GM12878 (cell line): ENCODE data around the gene PDE7B. TPM values are rescaled to one million over a fixed set of nuclear protein-coding genes. Genes with fewer than 3 reads are reported as not detected.

ENCODE experiments used
- ATAC-seq: fragments of 200-7000 bp; cut with Tn5 transposase; 3 replicates; pipeline ENCODE4 v1.9.1; 2020; ENCODE audit warnings: mild to moderate bottlenecking, moderate library complexity
- BruUV-seq: library from RNA; stranded (reverse); fragments of 400-500 nt; replicated peaks from 2 replicates; lab custom pipeline; 2021; lab: Mats Ljungman, UMichigan
- CTCF ChIA-PET: fragments of 300-600 bp; sonication (Branson Sonifier 250); formaldehyde crosslinking; extraction: SDS; loops from one replicate; lab custom pipeline; 2021; ENCODE audit warnings: inconsistent platforms; lab: Yijun Ruan, JAX
- POLR2A ChIA-PET: fragments of 350-600 bp; formaldehyde crosslinking; extraction: SDS; loops from one replicate; lab custom pipeline; 2021; ENCODE audit warnings: inconsistent platforms; lab: Charles Lee
- RAD21 ChIA-PET: fragments of 300-600 bp; sonication (Branson Sonifier 250); formaldehyde crosslinking; loops from one replicate; lab custom pipeline; 2023; ENCODE audit warnings: antibody characterized with exemption; ENCODE audit not compliant: unreplicated experiment; lab: Charles Lee
- SMC1A ChIA-PET: fragments of 300-600 bp; sonication (Branson Sonifier 250); formaldehyde crosslinking; loops from one replicate; lab custom pipeline; 2023; ENCODE audit not compliant: unreplicated experiment, uncharacterized antibody; lab: Charles Lee
- DNase-seq: peaks from one replicate; pipeline ENCODE4 v3.0.0-alpha.2; 2011; ENCODE audit warnings: low read depth, low spot score
- FAIRE-seq: peaks from 3 replicates; lab custom pipeline; 2011; peaks lifted over from hg19 to GRCh38; lab: Jason Lieb, UNC
- H2AFZ ChIP-seq: 2 replicates; pipeline ENCODE4 v1.6.0; 2011; ENCODE audit warnings: low read depth, low read length, control low read depth; ENCODE audit not compliant: control insufficient read depth
- H3K27ac ChIP-seq: 2 replicates; pipeline ENCODE4 v1.5.1; 2011; ENCODE audit warnings: control low read depth; ENCODE audit not compliant: control insufficient read depth, insufficient read depth
- H3K27me3 ChIP-seq, 2 experiments: replicated peaks in 1 of 2; 2 replicates each; pipeline versions ENCODE4 v1.6.0 to v1.6.1; 2011; ENCODE audit warnings: low read length in 1 of 2; ENCODE audit not compliant: control insufficient read depth in 2 of 2, insufficient read depth in 2 of 2
- H3K36me3 ChIP-seq, 2 experiments: 2 replicates each; pipeline ENCODE4 v1.5.1; 2011; ENCODE audit warnings: low read length in 1 of 2; ENCODE audit not compliant: control insufficient read depth in 2 of 2, insufficient read depth in 2 of 2
- H3K4me1 ChIP-seq: 2 replicates; pipeline ENCODE4 v1.6.1; 2011; ENCODE audit warnings: mild to moderate bottlenecking, low read length, moderate library complexity, mixed read lengths; ENCODE audit not compliant: control insufficient read depth, insufficient read depth
- H3K4me2 ChIP-seq: 2 replicates; pipeline ENCODE4 v1.6.0; 2011; ENCODE audit warnings: control low read depth; ENCODE audit not compliant: control insufficient read depth, insufficient read depth
- H3K4me3 ChIP-seq: fragments of 200-600 bp; sonication (generic); 2 replicates; pipeline ENCODE4 v1.5.1; 2016
- H3K79me2 ChIP-seq: 2 replicates; pipeline ENCODE4 v1.6.0; 2011; ENCODE audit warnings: low read length; ENCODE audit not compliant: control insufficient read depth, insufficient read depth
- H3K9ac ChIP-seq: 2 replicates; pipeline ENCODE4 v1.8.0; 2011; ENCODE audit warnings: low read length, control low read depth, mixed read lengths; ENCODE audit not compliant: control insufficient read depth, insufficient read depth
- H3K9me3 ChIP-seq: replicated peaks from 3 replicates; pipeline ENCODE4 v1.5.1; 2011; ENCODE audit warnings: mild to moderate bottlenecking, low read length; ENCODE audit not compliant: control insufficient read depth, insufficient read depth
- H4K20me1 ChIP-seq: 2 replicates; pipeline ENCODE4 v1.6.0; 2011; ENCODE audit not compliant: control insufficient read depth, insufficient read depth
- BMI1 ChIP-seq: fragments of 450-650 bp; IDR thresholded peaks from 2 replicates; pipeline ENCODE4 v1.6.1; 2016; ENCODE audit warnings: mild to moderate bottlenecking, moderate library complexity, borderline replicate concordance
- CHD2 ChIP-seq: IDR thresholded peaks from 2 replicates; pipeline ENCODE4 v1.6.1; 2011; ENCODE audit warnings: low read depth, low read length, improper control_type of control experiment, borderline replicate concordance
- CREM ChIP-seq: IDR thresholded peaks from 2 replicates; pipeline ENCODE4 v1.6.1; 2014; ENCODE audit warnings: antibody characterized with exemption, low read depth
- E2F8 ChIP-seq: fragments of 450-650 bp; IDR thresholded peaks from 2 replicates; pipeline ENCODE4 v1.6.1; 2018; ENCODE audit warnings: mild to moderate bottlenecking, low read depth, moderate library complexity; ENCODE audit not compliant: partially characterized antibody
- FOS ChIP-seq: IDR thresholded peaks from 3 replicates; pipeline ENCODE4 v1.6.1; 2011; ENCODE audit warnings: borderline replicate concordance; ENCODE audit not compliant: insufficient read length; ENCODE audit errors: extremely low read depth
- FOXK2 ChIP-seq: fragments of 450-650 bp; IDR thresholded peaks from 2 replicates; pipeline ENCODE4 v1.6.1; 2017; ENCODE audit warnings: mild to moderate bottlenecking, moderate library complexity
- NFXL1 ChIP-seq: fragments of 450-650 bp; IDR thresholded peaks from 2 replicates; pipeline ENCODE4 v1.6.1; 2017; ENCODE audit warnings: antibody characterized with exemption, mild to moderate bottlenecking, borderline replicate concordance
- WRNIP1 ChIP-seq: IDR thresholded peaks from 2 replicates; pipeline ENCODE4 v1.6.1; 2011; ENCODE audit warnings: low read depth, low read length, improper control_type of control experiment, borderline replicate concordance
- ZBED1 ChIP-seq: IDR thresholded peaks from 2 replicates; pipeline ENCODE4 v1.6.1; 2016; ENCODE audit warnings: borderline replicate concordance
- WGBS: methylation state at CpG from one replicate; pipeline ENCODE4 v1.1.6; 2016; ENCODE audit warnings: low lambda C conversion rate; ENCODE audit not compliant: insufficient replicate concordance, insufficient coverage; ENCODE audit errors: missing lambda C conversion rate; 5-methylcytosine and 5-hydroxymethylcytosine counted together
- in situ Hi-C: fragments of 300-500 bp; cut with MboI; formaldehyde crosslinking; loops from 9 replicates; pipeline ENCODE4 v1.14.3; 2018; ENCODE audit warnings: mixed read lengths
- intact Hi-C: fragments of 100-400 bp; cut with micrococcal nuclease; formaldehyde crosslinking; loops from one replicate; pipeline ENCODE4 v1.14.2; 2022; ENCODE audit not compliant: unreplicated experiment
- polyA plus RNA-seq, 11 experiments: library from polyadenylated mRNA; depleted of rRNA in 4 of 11; unstranded in 6 of 11; stranded (reverse) in 5 of 11; fragments of >200 nt; fragmentation: Nextera tagmentation in 4 of 11; fragmentation: Illumina TruSeq in 1 of 11; extraction: Ambion mirVana in 4 of 11; extraction: Trizol in 1 of 11; gene quantifications; 1 replicate in 1 of 11; 2 replicates in 10 of 11; pipeline versions ENCODE4 v1.2.1 to v1.2.3, GENCODE V29; 2011 to 2016; ENCODE audit warnings: inconsistent platforms in 2 of 11, missing spikeins in 2 of 11, low read depth in 1 of 11
- total RNA-seq, 4 experiments: library from RNA; depleted of rRNA in 3 of 4; stranded (reverse); fragments of >200 nt in 3 of 4; fragmentation: Illumina TruSeq in 1 of 4; extraction: Trizol in 1 of 4; gene quantifications; 2 replicates each; pipeline versions ENCODE4 v1.2.1 to v1.2.3, GENCODE V29; 2013 to 2021
- TF ChIP-seq, protein P1 (sequence below): fragments of 450-650 bp; formaldehyde crosslinking; IDR thresholded peaks from 2 replicates; pipeline ENCODE4 v1.4.0; 2020; ENCODE audit warnings: mild to moderate bottlenecking, moderate library complexity

PDE7B gene
- total and polyA plus RNA-seq, 10 of the 15 experiments (the other 5 are each of a cell fraction or from before 2014, with no cell fraction given) = not detected

- intact Hi-C loops (no loop called here), in situ Hi-C loops (no loop called here)
- Histone ChIP-seq H3K9me3 (no peaks in the 10 kb centered on the region), H4K20me1 (no peaks in the 10 kb centered on the region), H3K4me2 (no peak overlapping the region), H3K9ac (no peak overlapping the region), H3K36me3 (no peaks in the 10 kb centered on the region), H3K79me2 (no peaks in the 10 kb centered on the region), H3K27me3 (no peaks in the 10 kb centered on the region; a peak in 1 of 4 replicates), H3K4me1 (no peaks in the 10 kb centered on the region), H3K27ac (no peak overlapping the region), H2AFZ (no peak overlapping the region), H3K4me3 (no peak overlapping the region)
- 23% methylated on average over 8 of the region's 8 CpGs for WGBS
- ATAC-seq = no peak
- POLR2A ChIA-PET = no interaction called here
- TF ChIP-seq FOS = no peak
- TF ChIP-seq, protein P1, sequence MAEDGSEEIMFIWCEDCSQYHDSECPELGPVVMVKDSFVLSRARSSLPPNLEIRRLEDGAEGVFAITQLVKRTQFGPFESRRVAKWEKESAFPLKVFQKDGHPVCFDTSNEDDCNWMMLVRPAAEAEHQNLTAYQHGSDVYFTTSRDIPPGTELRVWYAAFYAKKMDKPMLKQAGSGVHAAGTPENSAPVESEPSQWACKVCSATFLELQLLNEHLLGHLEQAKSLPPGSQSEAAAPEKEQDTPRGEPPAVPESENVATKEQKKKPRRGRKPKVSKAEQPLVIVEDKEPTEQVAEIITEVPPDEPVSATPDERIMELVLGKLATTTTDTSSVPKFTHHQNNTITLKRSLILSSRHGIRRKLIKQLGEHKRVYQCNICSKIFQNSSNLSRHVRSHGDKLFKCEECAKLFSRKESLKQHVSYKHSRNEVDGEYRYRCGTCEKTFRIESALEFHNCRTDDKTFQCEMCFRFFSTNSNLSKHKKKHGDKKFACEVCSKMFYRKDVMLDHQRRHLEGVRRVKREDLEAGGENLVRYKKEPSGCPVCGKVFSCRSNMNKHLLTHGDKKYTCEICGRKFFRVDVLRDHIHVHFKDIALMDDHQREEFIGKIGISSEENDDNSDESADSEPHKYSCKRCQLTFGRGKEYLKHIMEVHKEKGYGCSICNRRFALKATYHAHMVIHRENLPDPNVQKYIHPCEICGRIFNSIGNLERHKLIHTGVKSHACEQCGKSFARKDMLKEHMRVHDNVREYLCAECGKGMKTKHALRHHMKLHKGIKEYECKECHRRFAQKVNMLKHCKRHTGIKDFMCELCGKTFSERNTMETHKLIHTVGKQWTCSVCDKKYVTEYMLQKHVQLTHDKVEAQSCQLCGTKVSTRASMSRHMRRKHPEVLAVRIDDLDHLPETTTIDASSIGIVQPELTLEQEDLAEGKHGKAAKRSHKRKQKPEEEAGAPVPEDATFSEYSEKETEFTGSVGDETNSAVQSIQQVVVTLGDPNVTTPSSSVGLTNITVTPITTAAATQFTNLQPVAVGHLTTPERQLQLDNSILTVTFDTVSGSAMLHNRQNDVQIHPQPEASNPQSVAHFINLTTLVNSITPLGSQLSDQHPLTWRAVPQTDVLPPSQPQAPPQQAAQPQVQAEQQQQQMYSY = no peak
- TF ChIP-seq E2F8 = no peak
- TF ChIP-seq CREM = no peak
- no peak for TF ChIP-seq ZBED1
- no peak for TF ChIP-seq WRNIP1
- no peak for TF ChIP-seq NFXL1
- no peak for TF ChIP-seq BMI1
- no peak for TF ChIP-seq FOXK2
- no peak for TF ChIP-seq CHD2
- no TSS peak for BruUV-seq
- no peak for FAIRE-seq
- SMC1A ChIA-PET = no interaction called here
- DNase-seq = no peak
- CTCF ChIA-PET = interaction anchor here (1.2 kb wide), 1 partner anchor 400 kb away, joined by 5 read pairs; no protein-coding TSS in a partner anchor
- RAD21 ChIA-PET = no interaction called here
Observed at GRCh38 chr6:135935941-135936601, 84.6 kb downstream of the PDE7B start.
